ENCODE measurements around the gene KMO.

Gene KMO

DNA sequence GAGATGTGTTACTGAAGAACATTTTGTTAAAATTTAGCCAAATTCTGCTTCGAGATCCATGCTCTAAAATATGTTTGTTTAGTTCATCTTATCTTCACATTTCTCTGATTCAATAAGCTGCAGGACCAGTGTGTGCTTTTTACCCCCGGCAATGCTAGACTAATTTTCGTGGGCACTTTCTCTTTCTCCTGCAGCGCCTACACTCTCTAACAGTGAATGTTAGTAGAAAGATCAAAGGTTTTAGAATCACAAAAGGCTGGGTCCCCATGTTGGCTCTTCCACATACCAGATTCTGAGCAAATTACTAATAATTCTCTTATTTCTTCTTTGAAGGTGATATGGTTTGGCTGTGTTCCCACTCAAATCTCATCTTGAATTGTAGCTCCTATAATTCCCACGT is 99.5 kb downstream of the KMO start:
- TF ChIP-seq, protein P1, sequence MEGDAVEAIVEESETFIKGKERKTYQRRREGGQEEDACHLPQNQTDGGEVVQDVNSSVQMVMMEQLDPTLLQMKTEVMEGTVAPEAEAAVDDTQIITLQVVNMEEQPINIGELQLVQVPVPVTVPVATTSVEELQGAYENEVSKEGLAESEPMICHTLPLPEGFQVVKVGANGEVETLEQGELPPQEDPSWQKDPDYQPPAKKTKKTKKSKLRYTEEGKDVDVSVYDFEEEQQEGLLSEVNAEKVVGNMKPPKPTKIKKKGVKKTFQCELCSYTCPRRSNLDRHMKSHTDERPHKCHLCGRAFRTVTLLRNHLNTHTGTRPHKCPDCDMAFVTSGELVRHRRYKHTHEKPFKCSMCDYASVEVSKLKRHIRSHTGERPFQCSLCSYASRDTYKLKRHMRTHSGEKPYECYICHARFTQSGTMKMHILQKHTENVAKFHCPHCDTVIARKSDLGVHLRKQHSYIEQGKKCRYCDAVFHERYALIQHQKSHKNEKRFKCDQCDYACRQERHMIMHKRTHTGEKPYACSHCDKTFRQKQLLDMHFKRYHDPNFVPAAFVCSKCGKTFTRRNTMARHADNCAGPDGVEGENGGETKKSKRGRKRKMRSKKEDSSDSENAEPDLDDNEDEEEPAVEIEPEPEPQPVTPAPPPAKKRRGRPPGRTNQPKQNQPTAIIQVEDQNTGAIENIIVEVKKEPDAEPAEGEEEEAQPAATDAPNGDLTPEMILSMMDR (IDR thresholded peaks at IDR 0.05; ENCODE audit: low read depth, low read length, missing control alignments): no peak
- no peak for DNase-seq (ENCODE audit: extremely low read depth, low read depth)
- no peak overlapping the region for H3K4me3 ChIP-seq (replicated peaks; ENCODE audit: low read depth, low read length)

DNA sequence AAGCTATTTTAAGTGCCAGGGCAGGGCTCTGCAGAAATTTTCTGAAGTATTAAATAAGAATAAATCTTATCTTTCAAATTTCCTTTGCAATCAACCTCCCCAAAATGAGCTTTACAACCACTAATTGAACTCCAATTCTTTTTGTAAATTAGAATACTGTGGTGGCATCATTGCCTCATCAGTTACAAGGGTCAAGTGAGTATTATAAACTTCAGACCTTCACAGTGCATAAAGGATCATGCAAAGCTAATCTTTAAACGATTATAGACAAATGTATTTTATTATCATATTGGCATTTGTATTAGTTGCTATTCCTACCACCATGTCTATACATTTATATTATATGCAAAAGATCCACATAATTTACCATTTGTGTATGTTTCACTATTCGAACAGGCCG is 100.8 kb downstream of the KMO start:
- DNase-seq (ENCODE audit: extremely low read depth, low read depth): no peak
- H3K4me3 ChIP-seq (replicated peaks; ENCODE audit: low read depth, low read length): no peak overlapping the region
- TF ChIP-seq, protein P1 (IDR thresholded peaks at IDR 0.05; ENCODE audit: low read depth, low read length, missing control alignments): no peak

DNA sequence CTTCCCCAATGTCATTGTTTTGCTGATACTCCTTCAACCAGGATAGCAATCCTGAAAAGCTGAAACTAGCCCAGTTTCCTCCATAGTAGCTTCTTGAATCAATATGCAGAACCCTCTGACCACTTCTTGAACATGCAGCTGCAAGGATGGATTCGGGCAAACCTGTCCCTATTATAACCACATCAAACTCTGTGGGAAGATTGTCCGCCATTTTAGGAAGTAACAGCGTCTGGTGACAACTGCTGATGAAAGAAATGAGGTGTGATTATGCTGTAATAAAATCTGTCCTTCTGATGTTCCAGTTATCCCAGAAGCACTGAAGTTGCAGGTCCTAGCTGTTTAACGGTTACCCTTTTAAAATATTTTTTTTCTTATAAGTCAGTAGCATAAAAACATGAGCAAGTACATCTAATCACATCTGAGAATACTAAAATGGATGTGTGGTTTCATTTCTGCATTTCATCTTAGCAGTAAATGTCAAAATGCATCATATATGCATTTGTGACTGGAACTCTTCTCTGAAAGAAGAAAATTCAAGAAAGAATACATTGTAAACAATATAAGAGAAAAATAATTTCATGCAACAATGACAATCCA is 103.5 kb downstream of the KMO start:
- TF ChIP-seq, protein P1 (IDR thresholded peaks at IDR 0.05; ENCODE audit: low read depth, low read length, missing control alignments): no peak
- no peak for DNase-seq (ENCODE audit: extremely low read depth, low read depth)
- no peak overlapping the region for H3K4me3 ChIP-seq (replicated peaks; ENCODE audit: low read depth, low read length)

DNA sequence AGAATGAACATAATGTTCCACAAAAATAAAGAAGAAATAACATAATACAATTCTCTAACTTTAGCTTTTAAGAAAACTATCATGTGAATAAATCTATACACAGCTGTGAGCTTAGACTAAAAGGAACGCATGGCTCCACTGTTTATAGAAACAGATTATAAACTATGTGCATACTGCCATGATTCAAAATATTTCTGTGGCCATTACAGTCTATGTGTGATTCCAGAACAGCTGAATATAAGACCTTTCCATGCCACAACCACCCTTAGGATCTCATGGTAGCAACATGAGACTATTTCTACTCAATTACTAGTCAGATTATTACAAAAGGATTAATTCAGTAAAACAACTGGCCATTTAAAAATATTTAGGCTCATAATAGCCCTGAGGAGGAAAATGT is 104.1 kb downstream of the KMO start:
- no peak overlapping the region for H3K4me3 ChIP-seq (replicated peaks; ENCODE audit: low read depth, low read length)
- DNase-seq (ENCODE audit: extremely low read depth, low read depth): no peak
- TF ChIP-seq, protein P1 (IDR thresholded peaks at IDR 0.05; ENCODE audit: low read depth, low read length, missing control alignments): no peak

DNA sequence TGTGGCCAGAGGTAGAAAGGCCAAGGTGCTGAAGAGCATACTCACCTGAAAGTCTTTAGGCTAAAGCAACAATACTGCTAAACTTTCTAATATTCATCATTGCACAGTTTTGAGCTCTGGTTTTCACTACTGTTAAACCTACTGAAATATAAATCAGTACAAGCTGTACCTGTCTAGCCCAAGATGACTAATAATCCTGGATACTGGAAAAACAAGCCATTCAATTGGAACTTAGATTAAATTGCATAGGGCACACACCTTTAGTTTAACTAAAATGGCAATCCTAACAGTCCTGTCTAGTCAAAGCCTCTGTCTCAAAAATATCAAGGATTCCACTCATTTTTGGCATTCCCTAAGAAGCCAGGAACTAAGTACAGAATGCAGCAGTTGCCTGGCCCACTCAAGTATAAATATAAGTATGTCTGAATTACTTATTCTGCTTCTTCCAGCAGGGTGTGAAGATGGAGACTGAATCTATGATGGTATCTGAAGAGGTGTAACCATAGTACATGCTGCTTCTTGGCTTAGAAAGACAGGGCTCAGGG is 104.9 kb downstream of the KMO start:
- peak overlapping the region; percentile 83 for H3K4me3 ChIP-seq (replicated peaks; ENCODE audit: low read depth, low read length)
- no peak for DNase-seq (ENCODE audit: extremely low read depth, low read depth)
- TF ChIP-seq, protein P1 (IDR thresholded peaks at IDR 0.05; ENCODE audit: low read depth, low read length, missing control alignments): no peak

DNA sequence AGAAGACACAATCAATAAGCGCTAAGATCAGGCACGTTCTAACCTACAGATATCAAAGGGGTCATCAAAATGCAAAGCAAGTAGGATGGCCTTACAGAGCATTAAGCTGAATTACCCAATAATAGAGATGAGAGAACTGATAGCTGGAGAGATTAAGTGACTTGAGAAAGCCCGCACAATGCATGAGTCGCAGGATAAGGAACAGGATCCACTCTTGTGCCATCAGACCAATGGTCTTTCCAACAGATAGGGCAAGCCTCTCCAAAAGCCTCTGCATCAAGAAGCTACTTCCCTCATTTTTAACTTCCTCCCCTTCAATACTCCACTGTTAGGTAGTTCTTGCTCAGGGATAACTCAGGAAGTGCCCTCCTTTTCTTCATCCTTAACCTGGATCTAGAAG is 105.4 kb downstream of the KMO start:
- DNase-seq (ENCODE audit: extremely low read depth, low read depth): no peak
- peak overlapping the region; percentile 83 for H3K4me3 ChIP-seq (replicated peaks; ENCODE audit: low read depth, low read length)
- TF ChIP-seq, protein P1 (IDR thresholded peaks at IDR 0.05; ENCODE audit: low read depth, low read length, missing control alignments): no peak
